H9 (cell line): ENCODE data around the gene FHL1. TPM values are rescaled to one million over a fixed set of nuclear protein-coding genes. Genes with fewer than 3 reads are reported as not detected.

Experiments
- DNase-seq: peaks from one replicate; pipeline ENCODE4 v3.0.0-alpha.2; 2017
- H2AFZ ChIP-seq: one replicate; pipeline ENCODE4 v1.6.1; 2013; ENCODE audit warnings: mild to moderate bottlenecking, low read length, control low read depth, moderate library complexity
- H2AK5ac ChIP-seq: 2 replicates; pipeline ENCODE4 v1.6.1; 2013; ENCODE audit warnings: low read length, control low read depth, mixed read lengths; ENCODE audit not compliant: insufficient read length
- H2BK120ac ChIP-seq: one replicate; pipeline ENCODE4 v1.6.1; 2013; ENCODE audit warnings: low read depth, mild to moderate bottlenecking, low read length, control low read depth, inconsistent platforms; ENCODE audit not compliant: poor library complexity, severe bottlenecking
- H2BK12ac ChIP-seq: 2 replicates; pipeline ENCODE4 v1.6.1; 2013; ENCODE audit warnings: low read length, control low read depth, mixed read lengths, low read depth; ENCODE audit not compliant: insufficient read length
- H2BK15ac ChIP-seq: 2 replicates; pipeline ENCODE4 v1.6.1; 2013; ENCODE audit warnings: low read depth, low read length, control low read depth
- H2BK20ac ChIP-seq: one replicate; pipeline ENCODE4 v1.6.1; 2013; ENCODE audit warnings: low read depth, mild to moderate bottlenecking, low read length, control low read depth, inconsistent platforms; ENCODE audit not compliant: poor library complexity, severe bottlenecking
- H2BK5ac ChIP-seq: 2 replicates; pipeline ENCODE4 v1.6.1; 2013; ENCODE audit warnings: low read length, control low read depth, mixed read lengths; ENCODE audit not compliant: insufficient read length
- H3K14ac ChIP-seq: 2 replicates; pipeline ENCODE4 v1.6.1; 2013; ENCODE audit warnings: low read length, control low read depth; ENCODE audit not compliant: insufficient read depth
- H3K18ac ChIP-seq: 2 replicates; pipeline ENCODE4 v1.6.1; 2013; ENCODE audit warnings: low read depth, mild to moderate bottlenecking, mixed read lengths, low read length, control low read depth; ENCODE audit not compliant: insufficient read length
- H3K23ac ChIP-seq: 2 replicates; pipeline ENCODE4 v1.6.1; 2013; ENCODE audit warnings: low read length, control low read depth, mixed read lengths, low read depth; ENCODE audit not compliant: insufficient read length
- H3K23me2 ChIP-seq: 2 replicates; pipeline ENCODE4 v1.6.1; 2013; ENCODE audit warnings: low read depth, mild to moderate bottlenecking, mixed read lengths, low read length, control low read depth; ENCODE audit not compliant: insufficient read length, poor library complexity, severe bottlenecking
- H3K27ac ChIP-seq: 2 replicates; pipeline ENCODE4 v1.5.1; 2013; ENCODE audit warnings: low read length, control low read depth, mixed read lengths, low read depth; ENCODE audit not compliant: insufficient read length
- H3K27me3 ChIP-seq: 2 replicates; pipeline ENCODE4 v1.6.1; 2013; ENCODE audit warnings: low read length, control low read depth, inconsistent platforms; ENCODE audit not compliant: insufficient read depth
- H3K4ac ChIP-seq: 2 replicates; pipeline ENCODE4 v1.6.1; 2013; ENCODE audit warnings: low read depth, mild to moderate bottlenecking, control low read depth, inconsistent platforms, low read length, moderate library complexity
- H3K4me1 ChIP-seq: 2 replicates; pipeline ENCODE4 v1.6.1; 2013; ENCODE audit warnings: low read length, control low read depth, inconsistent platforms; ENCODE audit not compliant: insufficient read depth
- H3K4me2 ChIP-seq: 2 replicates; pipeline ENCODE4 v1.6.1; 2013; ENCODE audit warnings: low read length, control low read depth, mixed read lengths; ENCODE audit not compliant: insufficient read length, insufficient read depth
- H3K56ac ChIP-seq: 2 replicates; pipeline ENCODE4 v1.6.1; 2013; ENCODE audit warnings: low read depth, mild to moderate bottlenecking, mixed read lengths, low read length, control low read depth; ENCODE audit not compliant: insufficient read length
- H3K79me1 ChIP-seq: 2 replicates; pipeline ENCODE4 v1.6.1; 2013; ENCODE audit warnings: low read depth, mild to moderate bottlenecking, moderate library complexity, low read length, control low read depth, inconsistent platforms; ENCODE audit not compliant: insufficient read depth, poor library complexity, severe bottlenecking
- H3K79me2 ChIP-seq: 2 replicates; pipeline ENCODE4 v1.6.1; 2013; ENCODE audit warnings: low read length, control low read depth, inconsistent platforms; ENCODE audit not compliant: insufficient read depth
- H3K9ac ChIP-seq: 2 replicates; pipeline ENCODE4 v1.6.1; 2013; ENCODE audit warnings: low read length, control low read depth, mixed read lengths; ENCODE audit not compliant: insufficient read length; ENCODE audit errors: extremely low read depth
- H3K9me3 ChIP-seq: one replicate; pipeline ENCODE4 v1.6.1; 2013; ENCODE audit warnings: low read depth, low read length, inconsistent platforms; ENCODE audit not compliant: control insufficient read depth
- H3T11ph ChIP-seq: one replicate; pipeline ENCODE4 v1.6.1; 2013; ENCODE audit warnings: mild to moderate bottlenecking, low read length, control low read depth, inconsistent platforms
- H4K20me1 ChIP-seq: one replicate; pipeline ENCODE4 v1.6.1; 2013; ENCODE audit not compliant: control insufficient read depth, insufficient read length, insufficient read depth
- H4K5ac ChIP-seq: 2 replicates; pipeline ENCODE4 v1.6.1; 2013; ENCODE audit warnings: low read depth, mild to moderate bottlenecking, mixed read lengths, low read length, control low read depth; ENCODE audit not compliant: insufficient read length
- H4K8ac ChIP-seq: replicated peaks from 2 replicates; pipeline ENCODE4 v1.6.1; 2013; ENCODE audit warnings: low read length, control low read depth, mixed read lengths, low read depth; ENCODE audit not compliant: insufficient read length
- H4K91ac ChIP-seq: 2 replicates; pipeline ENCODE4 v1.6.1; 2013; ENCODE audit warnings: low read depth, mild to moderate bottlenecking, moderate library complexity, mixed read lengths, low read length, control low read depth; ENCODE audit not compliant: insufficient read length
- H3K27ac Mint-ChIP-seq, 3 experiments: 2 replicates in 2 of 3; 3 replicates in 1 of 3; pipeline ENCODE4 v1.8.0; 2020 to 2021; ENCODE audit warnings: mixed read lengths in 3 of 3, mild to moderate bottlenecking in 1 of 3, moderate library complexity in 1 of 3
- H3K27me3 Mint-ChIP-seq: 2 replicates; pipeline ENCODE4 v1.8.0; 2021; ENCODE audit warnings: low read depth, mild to moderate bottlenecking, moderate library complexity, mixed read lengths
- H3K36me3 Mint-ChIP-seq, 3 experiments: 2 replicates in 2 of 3; 3 replicates in 1 of 3; pipeline ENCODE4 v1.8.0; 2020 to 2021; ENCODE audit warnings: low read depth in 3 of 3, mixed read lengths in 3 of 3; ENCODE audit not compliant: insufficient read depth in 1 of 3
- H3K4me1 Mint-ChIP-seq, 2 experiments: 2 replicates each; pipeline ENCODE4 v1.8.0; 2020; ENCODE audit warnings: mixed read lengths in 2 of 2
- H3K4me3 Mint-ChIP-seq, 2 experiments: 2 replicates in 1 of 2; 3 replicates in 1 of 2; pipeline ENCODE4 v1.8.0; 2020 to 2021; ENCODE audit warnings: mild to moderate bottlenecking in 2 of 2, mixed read lengths in 2 of 2, moderate library complexity in 1 of 2
- H3K9me3 Mint-ChIP-seq, 2 experiments: 2 replicates in 1 of 2; 3 replicates in 1 of 2; pipeline ENCODE4 v1.8.0; 2020; ENCODE audit warnings: mild to moderate bottlenecking in 2 of 2, mixed read lengths in 2 of 2, moderate library complexity in 1 of 2
- CTCF ChIP-seq: fragments of 200-600 bp; sonication (generic); conservative IDR thresholded peaks from 3 replicates; pipeline ENCODE4 v1.8.0; 2021; ENCODE audit warnings: antibody characterized with exemption, mild to moderate bottlenecking
- WGBS: extraction: QIAGEN DNeasy Blood & Tissue Kit; methylation state at CpG from one replicate; pipeline ENCODE4 v1.1.7; 2013; ENCODE audit warnings: missing lambda C conversion rate, low lambda C conversion rate, mixed read lengths; ENCODE audit not compliant: insufficient read length; ENCODE audit errors: extremely low coverage; 5-methylcytosine and 5-hydroxymethylcytosine counted together
- total RNA-seq: library from RNA; stranded (reverse); gene quantifications from 2 replicates; pipeline ENCODE4 v1.2.1, GENCODE V29; 2021

The FHL1 gene
- total RNA-seq, 1 experiment from 2014 or later = 20.0 TPM

GRCh38 chrX:136126872-136127406 is 20.4 kb upstream of the FHL1 start:
- Mint-ChIP-seq H3K4me1 (peaks cover 0 to 5% of the 10 kb centered on the region in 2 experiments; a peak in 2 of 4 replicates), H3K27ac (no peak overlapping the region), H3K4me3 (no peak overlapping the region), H3K27me3 (no peaks in the 10 kb centered on the region), H3K9me3 (peaks cover 48 to 50% of the 10 kb centered on the region in 2 experiments), H3K36me3 (no peaks in the 10 kb centered on the region; a peak in 3 of 7 replicates)
- H3K9ac ChIP-seq = no peak overlapping the region
- no peaks in the 10 kb centered on the region for H3K4me1 ChIP-seq
- no peak overlapping the region for H3K23ac ChIP-seq
- H4K91ac ChIP-seq = no peak overlapping the region
- H2BK15ac ChIP-seq = no peak overlapping the region
- H3K4me2 ChIP-seq = no peak overlapping the region
- no peak overlapping the region for H3K14ac ChIP-seq
- no peak overlapping the region for H2BK12ac ChIP-seq
- no peak overlapping the region for H2BK20ac ChIP-seq
- no peak overlapping the region for H3K27ac ChIP-seq
- H2AFZ ChIP-seq = no peak overlapping the region
- no peak overlapping the region for H3K4ac ChIP-seq
- no CpG with 5 or more reads among the region's 3 CpGs for WGBS
- peaks cover 27% of the 10 kb centered on the region for H3K9me3 ChIP-seq
- no peak overlapping the region for H3K18ac ChIP-seq
- no peak overlapping the region for H3T11ph ChIP-seq
- no peak for TF ChIP-seq CTCF
- no peaks in the 10 kb centered on the region for H3K79me1 ChIP-seq
- H2BK5ac ChIP-seq = no peak overlapping the region
- no peak for DNase-seq
- H2BK120ac ChIP-seq = no peak overlapping the region
- H3K56ac ChIP-seq = no peak overlapping the region
- no peaks in the 10 kb centered on the region for H3K79me2 ChIP-seq
- H4K8ac ChIP-seq = no peak overlapping the region
- no peaks in the 10 kb centered on the region for H3K23me2 ChIP-seq
- H3K27me3 ChIP-seq = no peaks in the 10 kb centered on the region
- no peak overlapping the region for H2AK5ac ChIP-seq
- H4K5ac ChIP-seq = no peak overlapping the region
- H4K20me1 ChIP-seq = no peaks in the 10 kb centered on the region
